CD8-positive, alpha-beta memory T cell (primary cell): ENCODE results near the gene EXOC6B. TPM values are rescaled to one million over a fixed set of nuclear protein-coding genes. Genes with fewer than 3 reads are reported as not detected.
A peak's percentile ranks its signal among the peaks of the same experiment; 100 is the strongest.

Experiments used
- CTCF ChIA-PET: fragments of 350-600 bp; sonication (Branson Sonifier 250); formaldehyde crosslinking; loops from one replicate; lab custom pipeline; 2021; ENCODE audit warnings: antibody characterized with exemption; lab: Charles Lee
- POLR2A ChIA-PET: fragments of 350-600 bp; sonication (Branson Sonifier 250); formaldehyde crosslinking; loops from one replicate; lab custom pipeline; 2021; ENCODE audit warnings: antibody characterized with exemption; lab: Charles Lee
- DNase-seq, 5 donors: peaks; one replicate each; pipeline versions ENCODE4 v3.0.0 to v3.0.0-alpha.2; 2020 to 2022; ENCODE audit warnings: mixed read lengths in 1 of 5
- H3K27ac ChIP-seq: one replicate; pipeline ENCODE4 v1.7.0; 2013; ENCODE audit warnings: low read depth, mild to moderate bottlenecking, low read length, moderate library complexity
- H3K27me3 ChIP-seq: 2 replicates; pipeline ENCODE4 v1.7.0; 2013; ENCODE audit warnings: low read length, mild to moderate bottlenecking; ENCODE audit not compliant: insufficient read depth, poor library complexity, severe bottlenecking
- H3K36me3 ChIP-seq: 2 replicates; pipeline ENCODE4 v1.7.0; 2013; ENCODE audit warnings: mild to moderate bottlenecking, low read length, moderate library complexity; ENCODE audit not compliant: insufficient read depth
- H3K4me1 ChIP-seq: 2 replicates; pipeline ENCODE4 v1.7.0; 2013; ENCODE audit warnings: mild to moderate bottlenecking, low read length, moderate library complexity; ENCODE audit not compliant: insufficient read depth
- H3K4me3 ChIP-seq: 2 replicates; pipeline ENCODE4 v1.7.0; 2013; ENCODE audit warnings: mild to moderate bottlenecking, low read length
- H3K9me3 ChIP-seq: 2 replicates; pipeline ENCODE4 v1.7.0; 2013; ENCODE audit warnings: mild to moderate bottlenecking, low read length
- H3K27ac Mint-ChIP-seq, 8 donors: one replicate each; pipeline ENCODE4 v1.8.0; 2020 to 2021; ENCODE audit warnings: mixed read lengths in 8 of 8, mild to moderate bottlenecking in 6 of 8, inconsistent platforms in 3 of 8, moderate library complexity in 3 of 8
- H3K27me3 Mint-ChIP-seq, 2 donors: one replicate each; pipeline ENCODE4 v1.8.0; 2020 to 2021; ENCODE audit warnings: mixed read lengths in 2 of 2, mild to moderate bottlenecking in 1 of 2, moderate library complexity in 1 of 2
- H3K36me3 Mint-ChIP-seq, 3 donors: one replicate each; pipeline ENCODE4 v1.8.0; 2020 to 2021; ENCODE audit warnings: mixed read lengths in 3 of 3, inconsistent platforms in 1 of 3, mild to moderate bottlenecking in 1 of 3
- H3K4me1 Mint-ChIP-seq, 3 donors: one replicate each; pipeline ENCODE4 v1.8.0; 2020 to 2021; ENCODE audit warnings: mixed read lengths in 3 of 3, inconsistent platforms in 1 of 3, mild to moderate bottlenecking in 1 of 3
- H3K4me3 Mint-ChIP-seq, 7 donors: one replicate each; pipeline ENCODE4 v1.8.0; 2020 to 2021; ENCODE audit warnings: mixed read lengths in 7 of 7, mild to moderate bottlenecking in 6 of 7, moderate library complexity in 4 of 7, inconsistent platforms in 2 of 7
- H3K9me3 Mint-ChIP-seq, 5 donors: one replicate each; pipeline ENCODE4 v1.8.0; 2020 to 2022; ENCODE audit warnings: mixed read lengths in 5 of 5, mild to moderate bottlenecking in 3 of 5, moderate library complexity in 2 of 5, inconsistent platforms in 1 of 5
- polyA plus RNA-seq: library from polyadenylated mRNA; unstranded; fragments of 300-500 nt; fragmentation: Illumina TruSeq; gene quantifications from one replicate; pipeline ENCODE4 v1.2.3, GENCODE V29; 2021
- total RNA-seq, 2 experiments: library from RNA; stranded (reverse); gene quantifications; one replicate each; pipeline ENCODE4 v1.2.3, GENCODE V29; 2021

The EXOC6B gene
- total and polyA plus RNA-seq, 3 experiments from 2014 or later, result 2.1 to 9.4 (median 7.1) TPM

DNA sequence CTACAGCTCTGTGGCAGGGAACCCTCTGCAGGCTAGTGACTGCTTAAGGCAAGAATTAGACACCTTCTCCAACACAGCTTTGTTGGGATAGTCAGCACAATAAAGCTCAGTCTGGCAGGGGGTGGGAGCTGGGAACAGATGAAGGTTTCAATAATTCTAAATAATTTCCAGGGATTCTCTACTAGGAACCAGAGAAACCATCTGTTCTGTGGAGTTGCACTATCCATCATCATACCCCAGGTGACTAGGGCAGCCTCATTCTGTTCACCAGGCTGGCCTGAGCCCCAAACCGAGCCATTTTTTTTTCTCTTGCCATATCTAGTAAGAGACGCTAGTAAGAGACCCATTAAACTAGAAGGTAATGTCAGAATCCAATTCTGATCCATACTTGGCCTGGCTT is 642.4 kb downstream of the EXOC6B start:
- peaks cover 0 to 3% (median 0%) of the 10 kb centered on the region in 5 donors for H3K9me3 Mint-ChIP-seq
- no peaks in the 10 kb centered on the region for H3K9me3 ChIP-seq
- DNase-seq, result no peak
- no peaks in the 10 kb centered on the region for H3K36me3 ChIP-seq
- H3K27ac Mint-ChIP-seq, result no peak overlapping the region
- CTCF ChIA-PET, result no interaction called here
- H3K4me1 Mint-ChIP-seq, result no peaks in the 10 kb centered on the region
- H3K4me1 ChIP-seq, result no peaks in the 10 kb centered on the region
- no peak overlapping the region for H3K4me3 Mint-ChIP-seq
- H3K36me3 Mint-ChIP-seq, result peaks cover 11 to 19% (median 17%) of the 10 kb centered on the region in 3 donors
- H3K27ac ChIP-seq, result no peak overlapping the region
- H3K4me3 ChIP-seq, result no peak overlapping the region
- no peaks in the 10 kb centered on the region for H3K27me3 ChIP-seq
- H3K27me3 Mint-ChIP-seq, result no peaks in the 10 kb centered on the region
- POLR2A ChIA-PET, result no interaction called here

- H3K4me1 Mint-ChIP-seq, result no peaks in the 10 kb centered on the region
These were observed 642.8 kb downstream of the EXOC6B start for GRCh38 chr2:72183016-72183415.

DNA sequence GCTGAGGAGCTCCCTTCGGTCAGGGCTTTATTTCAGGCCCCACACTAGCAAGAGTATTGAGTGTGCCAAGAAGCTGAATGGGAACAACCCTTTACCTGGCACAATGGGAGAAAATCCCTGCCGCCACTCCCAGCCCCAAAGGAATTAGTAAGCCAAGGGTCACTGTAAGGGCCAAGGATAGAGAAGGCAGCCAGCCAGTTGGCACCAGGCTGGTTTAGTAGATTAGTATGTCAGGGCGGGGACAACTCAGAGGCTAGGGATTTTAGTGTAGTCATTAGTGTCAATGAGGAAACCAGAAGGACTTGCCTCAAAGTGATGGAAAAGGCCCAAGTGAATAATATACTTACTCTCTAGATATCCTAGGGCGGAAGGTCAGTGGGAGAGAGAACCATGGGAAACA is 643.3 kb downstream of the EXOC6B start:
- H3K27me3 ChIP-seq, result no peaks in the 10 kb centered on the region
- no peak overlapping the region for H3K27ac ChIP-seq
- no peaks in the 10 kb centered on the region for H3K4me1 ChIP-seq
- Mint-ChIP-seq H3K27me3 (no peaks in the 10 kb centered on the region), H3K9me3 (no peaks in the 10 kb centered on the region), H3K27ac (no peak overlapping the region), H3K4me1 (no peaks in the 10 kb centered on the region), H3K4me3 (no peak overlapping the region), H3K36me3 (peaks cover 12 to 24% (median 23%) of the 10 kb centered on the region in 3 donors)
- no peak overlapping the region for H3K4me3 ChIP-seq
- DNase-seq, result no peak
- POLR2A ChIA-PET, result no interaction called here
- H3K36me3 ChIP-seq, result no peaks in the 10 kb centered on the region
- no peaks in the 10 kb centered on the region for H3K9me3 ChIP-seq
- CTCF ChIA-PET, result no interaction called here

More at GRCh38 chr2:72183016-72183415, 642.8 kb downstream of the EXOC6B start:
- Mint-ChIP-seq H3K36me3 (peaks cover 10 to 20% (median 19%) of the 10 kb centered on the region in 3 donors), H3K4me3 (no peak overlapping the region), H3K27ac (no peak overlapping the region), H3K9me3 (peaks cover 0 to under 1% (median 0%) of the 10 kb centered on the region in 5 donors), H3K27me3 (no peaks in the 10 kb centered on the region)
- Histone ChIP-seq H3K27ac (no peak overlapping the region), H3K9me3 (no peaks in the 10 kb centered on the region), H3K4me1 (no peaks in the 10 kb centered on the region), H3K27me3 (no peaks in the 10 kb centered on the region), H3K36me3 (no peaks in the 10 kb centered on the region), H3K4me3 (no peak overlapping the region)
- POLR2A ChIA-PET, result no interaction called here
- DNase-seq, result no peak
- CTCF ChIA-PET, result no interaction called here

- Mint-ChIP-seq H3K36me3 (peaks cover 12 to 29% (median 25%) of the 10 kb centered on the region in 3 donors), H3K27me3 (no peaks in the 10 kb centered on the region), H3K9me3 (no peaks in the 10 kb centered on the region), H3K4me1 (no peaks in the 10 kb centered on the region), H3K27ac (no peak overlapping the region), H3K4me3 (no peak overlapping the region)
- ChIA-PET POLR2A (no interaction called here), CTCF (no interaction called here)
- DNase-seq, result no peak
- no peaks in the 10 kb centered on the region for H3K27me3 ChIP-seq
- H3K9me3 ChIP-seq, result no peaks in the 10 kb centered on the region
- no peaks in the 10 kb centered on the region for H3K36me3 ChIP-seq
- no peak overlapping the region for H3K4me3 ChIP-seq
- H3K27ac ChIP-seq, result no peak overlapping the region
- H3K4me1 ChIP-seq, result no peaks in the 10 kb centered on the region
These were observed 644.2 kb downstream of the EXOC6B start for GRCh38 chr2:72181616-72182015.

DNA sequence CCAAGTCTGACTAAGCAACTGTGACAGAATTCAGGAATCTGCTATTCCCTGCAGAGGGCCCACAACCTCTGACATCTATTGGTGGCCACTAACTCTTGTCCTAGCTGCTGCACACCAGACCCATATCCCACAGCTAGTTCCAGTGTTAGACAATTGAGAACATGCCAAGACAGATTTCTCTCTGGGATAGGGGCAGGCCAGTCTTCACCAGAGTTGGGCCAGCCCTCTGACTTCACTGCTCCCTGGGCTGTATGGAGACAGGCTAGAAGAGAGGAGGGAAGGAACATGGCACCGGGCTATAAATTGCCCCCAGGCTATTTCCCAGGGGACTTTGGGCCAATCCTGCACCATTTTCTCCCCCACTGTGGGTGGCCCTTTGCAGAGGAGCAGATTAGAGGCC is 645.5 kb downstream of the EXOC6B start:
- Histone ChIP-seq H3K36me3 (no peaks in the 10 kb centered on the region), H3K9me3 (no peaks in the 10 kb centered on the region), H3K27ac (no peak overlapping the region), H3K4me1 (no peaks in the 10 kb centered on the region), H3K27me3 (no peaks in the 10 kb centered on the region), H3K4me3 (no peak overlapping the region)
- H3K4me3 Mint-ChIP-seq, result no peak overlapping the region
- H3K27me3 Mint-ChIP-seq, result no peaks in the 10 kb centered on the region
- peaks cover 15 to 31% (median 31%) of the 10 kb centered on the region in 3 donors for H3K36me3 Mint-ChIP-seq
- CTCF ChIA-PET, result interaction anchor here (0.6 to 0.8 kb wide), 2 partner anchors 18 to 880 kb away, joined by 3 read pairs; no protein-coding TSS in a partner anchor
- H3K9me3 Mint-ChIP-seq, result no peaks in the 10 kb centered on the region
- H3K4me1 Mint-ChIP-seq, result no peaks in the 10 kb centered on the region
- H3K27ac Mint-ChIP-seq, result no peak overlapping the region
- DNase-seq, result no peak
- POLR2A ChIA-PET, result no interaction called here

DNA sequence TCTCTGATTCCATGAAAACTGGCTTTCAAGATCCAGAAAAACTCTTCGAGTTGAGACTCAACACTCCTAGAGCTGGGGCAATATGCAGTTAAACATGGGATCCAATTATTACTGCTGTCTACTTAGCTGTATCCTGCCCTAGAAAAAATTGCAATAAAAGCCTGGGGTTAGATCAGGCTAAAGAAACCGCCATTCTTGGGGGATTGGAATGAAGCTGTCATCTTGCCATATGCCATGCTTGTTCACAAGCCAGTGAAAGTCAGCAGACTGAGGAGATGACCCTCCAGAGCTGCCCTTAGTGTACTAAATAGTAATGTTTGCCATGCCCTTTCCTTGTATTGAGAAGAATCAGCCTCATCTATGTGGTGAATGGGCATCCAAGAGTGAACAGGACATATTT is 647.3 kb downstream of the EXOC6B start:
- Histone ChIP-seq H3K36me3 (no peaks in the 10 kb centered on the region), H3K27me3 (no peaks in the 10 kb centered on the region), H3K27ac (no peak overlapping the region), H3K4me1 (no peaks in the 10 kb centered on the region), H3K9me3 (no peaks in the 10 kb centered on the region), H3K4me3 (no peak overlapping the region)
- peak overlapping the region in 1 of 8 donors; percentile 4 for H3K27ac Mint-ChIP-seq
- no peak for DNase-seq
- ChIA-PET POLR2A (no interaction called here), CTCF (no interaction called here)
- peaks cover 20 to 31% (median 31%) of the 10 kb centered on the region in 3 donors for H3K36me3 Mint-ChIP-seq
- H3K4me1 Mint-ChIP-seq, result peaks cover 0 to 3% (median 2%) of the 10 kb centered on the region in 3 donors
- H3K4me3 Mint-ChIP-seq, result no peak overlapping the region
- H3K27me3 Mint-ChIP-seq, result no peaks in the 10 kb centered on the region
- H3K9me3 Mint-ChIP-seq, result no peaks in the 10 kb centered on the region

- H3K4me1 ChIP-seq, result no peaks in the 10 kb centered on the region
- H3K27me3 ChIP-seq, result no peaks in the 10 kb centered on the region
- no peak overlapping the region for H3K27ac Mint-ChIP-seq
- peaks cover 0 to 1% of the 10 kb centered on the region in 2 donors for H3K27me3 Mint-ChIP-seq
- H3K9me3 ChIP-seq, result no peaks in the 10 kb centered on the region
- H3K4me3 ChIP-seq, result no peak overlapping the region
- H3K4me3 Mint-ChIP-seq, result no peak overlapping the region
- H3K9me3 Mint-ChIP-seq, result no peaks in the 10 kb centered on the region
- CTCF ChIA-PET, result interaction anchor here (1.2 kb wide), 1 partner anchor 26 kb away, joined by 3 read pairs; no protein-coding TSS in a partner anchor
- peaks cover 18 to 31% (median 31%) of the 10 kb centered on the region in 3 donors for H3K36me3 Mint-ChIP-seq
- H3K27ac ChIP-seq, result no peak overlapping the region
- POLR2A ChIA-PET, result no interaction called here
- H3K36me3 ChIP-seq, result no peaks in the 10 kb centered on the region
- peaks cover 9 to 16% (median 11%) of the 10 kb centered on the region in 3 donors for H3K4me1 Mint-ChIP-seq
- DNase-seq, result no peak
These were observed 649.6 kb downstream of the EXOC6B start for GRCh38 chr2:72176281-72176680.

DNA sequence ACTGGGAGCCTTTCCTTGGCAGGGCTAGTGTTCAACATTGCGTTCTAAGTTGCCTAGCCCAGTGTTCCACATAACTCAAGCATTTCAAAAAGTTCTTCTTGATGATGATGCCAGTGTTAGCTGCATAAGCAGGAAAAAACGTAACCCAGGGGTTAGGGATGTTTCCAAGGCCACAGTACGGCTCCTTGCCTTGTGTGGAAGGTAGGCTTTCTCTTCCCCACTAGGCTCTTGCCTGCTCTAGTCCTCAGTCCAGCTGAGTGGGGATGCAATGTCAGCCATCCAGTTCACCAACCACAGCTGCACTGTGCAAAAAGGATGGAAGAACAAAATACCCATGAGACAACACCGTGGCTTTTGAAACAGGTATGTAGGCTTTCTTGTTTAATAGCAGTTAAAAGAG is 650.2 kb downstream of the EXOC6B start:
- POLR2A ChIA-PET, result no interaction called here

More for the DNA sequence above, 650.2 kb downstream of the EXOC6B start:
- Histone ChIP-seq H3K27me3 (no peaks in the 10 kb centered on the region), H3K4me1 (no peaks in the 10 kb centered on the region), H3K27ac (no peak overlapping the region), H3K9me3 (no peaks in the 10 kb centered on the region), H3K4me3 (no peak overlapping the region), H3K36me3 (no peaks in the 10 kb centered on the region)
- DNase-seq, result no peak
- H3K9me3 Mint-ChIP-seq, result peaks cover 0 to 2% (median 0%) of the 10 kb centered on the region in 5 donors
- H3K4me3 Mint-ChIP-seq, result no peak overlapping the region
- CTCF ChIA-PET, result interaction anchor here (1.2 kb wide), 1 partner anchor 25 kb away, joined by 3 read pairs; no protein-coding TSS in a partner anchor
- H3K4me1 Mint-ChIP-seq, result peaks cover 9 to 16% (median 11%) of the 10 kb centered on the region in 3 donors
- H3K27me3 Mint-ChIP-seq, result peaks cover 0 to 1% of the 10 kb centered on the region in 2 donors
- H3K27ac Mint-ChIP-seq, result no peak overlapping the region
- H3K36me3 Mint-ChIP-seq, result peaks cover 18 to 31% (median 31%) of the 10 kb centered on the region in 3 donors
